NT2/D1 (cell line): ENCODE results near the gene EXD3.

Source experiments
- SUZ12 ChIP-seq: IDR thresholded peaks from 2 replicates; pipeline ENCODE4 v1.6.1; 2011; ENCODE audit not compliant: insufficient read length, insufficient read depth; ENCODE audit errors: extremely low read depth
- YY1 ChIP-seq: IDR thresholded peaks from 2 replicates; pipeline ENCODE4 v1.6.1; 2011; ENCODE audit not compliant: insufficient read length, insufficient read depth
- ZNF274 ChIP-seq: IDR thresholded peaks from 2 replicates; pipeline ENCODE4 v1.6.1; 2011; ENCODE audit warnings: mild to moderate bottlenecking, low read depth, low read length

DNA sequence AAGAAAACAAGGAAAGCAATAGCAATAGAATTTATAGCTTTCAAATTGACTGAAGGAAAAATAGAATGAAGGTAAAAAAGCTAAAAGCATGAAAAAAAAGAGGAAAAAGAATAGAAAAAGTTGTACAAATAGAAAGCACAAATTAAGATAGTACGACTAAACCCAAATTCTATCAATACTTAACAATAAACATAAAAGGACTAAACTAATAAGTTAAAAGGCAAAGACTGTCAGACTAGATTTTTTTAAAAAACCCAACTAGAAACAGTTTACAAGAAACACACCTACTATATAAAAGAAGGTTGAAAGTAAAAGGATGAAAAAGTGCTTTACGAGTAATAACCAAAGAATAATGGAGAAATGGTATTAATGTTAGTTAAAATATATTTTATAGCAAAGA is 86.2 kb downstream of the EXD3 start:
- TF ChIP-seq ZNF274 (no peak), YY1 (no peak), SUZ12 (no peak)
